Measurements from ENCODE around the gene GABRB3. TPM values are rescaled to one million over a fixed set of nuclear protein-coding genes. Genes with fewer than 3 reads are reported as not detected.

The GABRB3 gene
- total RNA-seq, 1 donor from 2014 or later: 0.52 TPM

GRCh38 chr15:26624128-26624527 is 148.7 kb downstream of the GABRB3 start:
- ATAC-seq: no peak

- ATAC-seq: no peak
Measured at GRCh38 chr15:26623071-26623470, 149.8 kb downstream of the GABRB3 start.

GRCh38 chr15:26621816-26622215 is 151.1 kb downstream of the GABRB3 start:
- no peak for ATAC-seq

- ATAC-seq: no peak
Measured at GRCh38 chr15:26620528-26621458, 152.1 kb downstream of the GABRB3 start.

- no peak for ATAC-seq
Measured at GRCh38 chr15:26615927-26616302, 157.0 kb downstream of the GABRB3 start.

- no peak for ATAC-seq
Measured at GRCh38 chr15:26615188-26615926, 157.5 kb downstream of the GABRB3 start.

- no peak for ATAC-seq
Measured at GRCh38 chr15:26614734-26615133, 158.1 kb downstream of the GABRB3 start.

- ATAC-seq: no peak
Measured at GRCh38 chr15:26598704-26599103, 174.2 kb downstream of the GABRB3 start.

GRCh38 chr15:26595611-26596010 is 177.3 kb downstream of the GABRB3 start:
- no peak for ATAC-seq

- no peak for ATAC-seq
Measured at GRCh38 chr15:26590676-26591075, 182.2 kb downstream of the GABRB3 start.

GRCh38 chr15:26582840-26583239 is 190.0 kb downstream of the GABRB3 start:
- ATAC-seq: no peak

- ATAC-seq: no peak
Measured at GRCh38 chr15:26580943-26581342, 191.9 kb downstream of the GABRB3 start.

- no peak for ATAC-seq
Measured at GRCh38 chr15:26572602-26573350, 200.1 kb downstream of the GABRB3 start.

GRCh38 chr15:26571346-26571745 is 201.5 kb downstream of the GABRB3 start:
- ATAC-seq: no peak

- ATAC-seq: no peak
Measured at GRCh38 chr15:26565542-26565941, 207.3 kb downstream of the GABRB3 start.

- no peak for ATAC-seq
Measured at GRCh38 chr15:26564361-26564760, 208.5 kb downstream of the GABRB3 start.

GRCh38 chr15:26562336-26562735 is 210.5 kb downstream of the GABRB3 start:
- no peak for ATAC-seq

GRCh38 chr15:26561896-26562295 is 211.0 kb downstream of the GABRB3 start:
- ATAC-seq: no peak

GRCh38 chr15:26561130-26561529 is 211.7 kb downstream of the GABRB3 start:
- no peak for ATAC-seq

- no peak for ATAC-seq
Measured at GRCh38 chr15:26555898-26556297, 217.0 kb downstream of the GABRB3 start.

GRCh38 chr15:26551473-26551872 is 221.4 kb downstream of the GABRB3 start:
- ATAC-seq: no peak

GRCh38 chr15:26550880-26551279 is 222.0 kb downstream of the GABRB3 start:
- ATAC-seq: no peak

GRCh38 chr15:26537663-26538062 is 235.2 kb downstream of the GABRB3 start:
- ATAC-seq: no peak
